Muscle of back (tissue), 11 donors: ENCODE measurements around the gene FAM171A2. TPM values are rescaled to one million over a fixed set of nuclear protein-coding genes. Genes with fewer than 3 reads are reported as not detected.

ENCODE experiments used
- DNase-seq, 3 donors: peaks; one replicate each; pipeline versions ENCODE4 v3.0.0 to v3.0.0-alpha.2; 2013
- polyA plus RNA-seq, 10 donors: library from polyadenylated mRNA; unstranded; fragments of 120-200 nt; gene quantifications; one replicate each; pipeline ENCODE4 v1.2.1, GENCODE V29; 2013; ENCODE audit not compliant: insufficient read length in 10 of 10

FAM171A2 gene
- polyA plus RNA-seq, 10 donors = 44.1 to 84.8 (median 64.4) TPM

- DNase-seq = no peak
These were observed 56.1 kb downstream of the FAM171A2 start for GRCh38 chr17:44307387-44308186.

- DNase-seq = no peak
These were observed 59.0 kb downstream of the FAM171A2 start for GRCh38 chr17:44304651-44305050.

Other genes with a start within 250 kb of the FAM171A2 start
- gene HDAC5, start 240.2 kb downstream of the FAM171A2 start, polyA plus RNA-seq = 10 to 100 TPM; 43.2 to 58.4 (median 52.6) TPM
- gene HROB, start 221.9 kb downstream of the FAM171A2 start, polyA plus RNA-seq = 1 to 10 TPM; 1.6 to 3.9 (median 2.3) TPM
- gene ASB16, start 193.1 kb downstream of the FAM171A2 start, polyA plus RNA-seq = 10 to 100 TPM in 7 of 10 donors, 1 to 10 TPM in 3; 4.8 to 15.2 (median 10.9) TPM
- 10 to 100 TPM; 33.2 to 51.3 (median 40.6) TPM for gene TMUB2, start 176.9 kb downstream of the FAM171A2 start, polyA plus RNA-seq
- gene ATXN7L3, start 164.0 kb downstream of the FAM171A2 start, polyA plus RNA-seq = 10 to 100 TPM; 44.2 to 57.6 (median 49.0) TPM
- gene UBTF, start 144.2 kb downstream of the FAM171A2 start, polyA plus RNA-seq = 10 to 100 TPM; 60.2 to 92.2 (median 72.2) TPM
- gene SLC4A1, start 95.7 kb downstream of the FAM171A2 start, polyA plus RNA-seq = 10 to 100 TPM in 7 of 10 donors, 1 to 10 TPM in 3; 6.0 to 34.0 (median 13.2) TPM
- gene RUNDC3A, start 55.3 kb downstream of the FAM171A2 start, polyA plus RNA-seq = 10 to 100 TPM in 1 of 10 donors, 1 to 10 TPM in 9; 1.2 to 11.0 (median 2.0) TPM
- gene SLC25A39, start 39.0 kb downstream of the FAM171A2 start, polyA plus RNA-seq = 100 to 1,000 TPM in 1 of 10 donors, 10 to 100 TPM in 9; 41.1 to 125 (median 66.1) TPM
- gene GRN, start 18.6 kb downstream of the FAM171A2 start, polyA plus RNA-seq = 100 to 1,000 TPM; 146 to 229 (median 186) TPM
- gene ITGA2B, start 25.8 kb upstream of the FAM171A2 start, polyA plus RNA-seq = 1 to 10 TPM; 1.3 to 3.9 (median 2.0) TPM
- 10 to 100 TPM; 21.1 to 36.9 (median 27.0) TPM for gene GPATCH8, start 139.6 kb upstream of the FAM171A2 start, polyA plus RNA-seq
- 10 to 100 TPM; 11.6 to 27.2 (median 15.9) TPM for gene FZD2, start 193.6 kb upstream of the FAM171A2 start, polyA plus RNA-seq